Left cardiac atrium (tissue), 4 donors: Measurements from ENCODE around the gene TP53TG3E. TPM values are rescaled to one million over a fixed set of nuclear protein-coding genes. Genes with fewer than 3 reads are reported as not detected.
"Not testable (repeated sequence)": the region's sequence is repeated elsewhere in the genome, so short reads cannot be mapped to it uniquely, and the experiment has no call there.

Experiments used
- ATAC-seq, 2 donors: fragments of 200-7000 bp; cut with Tn5 transposase; one replicate each; pipeline ENCODE4 v1.9.1; 2020; ENCODE audit warnings: mild to moderate bottlenecking in 2 of 2, moderate library complexity in 2 of 2
- DNase-seq: peaks from one replicate; pipeline ENCODE4 v3.0.0-alpha.2; 2020
- intact Hi-C, 2 donors: fragments of 100-400 bp; cut with DNase I; formaldehyde crosslinking; loops; one replicate each; pipeline versions ENCODE4 v1.14.1 to v1.15.1; 2022 to 2023
- long read RNA-seq: library from polyadenylated mRNA; unstranded; transcript quantifications from one replicate; pipeline ENCODE4 v2.0.0, GENCODE V29; 2021
- total RNA-seq, 2 donors: library from RNA; stranded (reverse); fragmentation: NEBNext Ultra II Directional; extraction: Animal tissue kit (Norgen Biotek cat#: 25700); gene quantifications; one replicate each; pipeline ENCODE4 v1.2.1, GENCODE V29; 2021
- donor health status: DM: no; HTN: yes; CAD: no.
- donor health status: DM: no; HTN: yes; CAD: no; lungs with severe emphysema.
- donor health status: DM: yes; HTN: yes; CAD: no.
- donor health status: Dilated cardiomyopathy.

TP53TG3E gene
- total RNA-seq = under 1 TPM in 1 of 2 donors, not detected in 1; 0.16 TPM
- long read RNA-seq = 0 reads

DNA sequence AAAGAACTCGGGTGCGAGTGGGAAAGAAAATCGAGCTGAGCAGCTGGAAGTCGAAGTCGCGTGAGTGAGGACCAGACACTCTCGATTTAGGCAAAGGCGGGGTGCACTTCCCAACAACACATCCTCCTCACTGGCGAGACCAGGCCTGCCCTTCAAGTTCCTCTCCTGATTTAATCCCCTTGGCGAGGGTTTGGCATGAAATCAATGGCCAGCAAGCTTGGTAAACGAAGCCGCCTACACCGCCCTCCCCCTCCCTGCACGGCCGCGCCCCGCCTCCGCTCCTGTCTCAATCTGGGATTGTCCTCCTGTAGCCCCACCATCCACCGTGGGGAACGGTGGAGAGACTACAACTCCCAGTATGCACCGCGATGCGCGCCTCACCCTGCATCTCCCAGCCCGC, at the start of gene TP53TG3E:
TP53TG3E (plus strand) TSS at position 301 of the 400 bp plus-strand sequence; CDS start at position 369, 68 bp downstream.
- ATAC-seq, intact Hi-C loops, DNase-seq: not testable (repeated sequence)

- ATAC-seq, intact Hi-C loops: not testable (repeated sequence)
- peak; percentile 76 for DNase-seq
These were observed 32.3 kb downstream of the TP53TG3E start for GRCh38 chr16:33336226-33337012.

DNA sequence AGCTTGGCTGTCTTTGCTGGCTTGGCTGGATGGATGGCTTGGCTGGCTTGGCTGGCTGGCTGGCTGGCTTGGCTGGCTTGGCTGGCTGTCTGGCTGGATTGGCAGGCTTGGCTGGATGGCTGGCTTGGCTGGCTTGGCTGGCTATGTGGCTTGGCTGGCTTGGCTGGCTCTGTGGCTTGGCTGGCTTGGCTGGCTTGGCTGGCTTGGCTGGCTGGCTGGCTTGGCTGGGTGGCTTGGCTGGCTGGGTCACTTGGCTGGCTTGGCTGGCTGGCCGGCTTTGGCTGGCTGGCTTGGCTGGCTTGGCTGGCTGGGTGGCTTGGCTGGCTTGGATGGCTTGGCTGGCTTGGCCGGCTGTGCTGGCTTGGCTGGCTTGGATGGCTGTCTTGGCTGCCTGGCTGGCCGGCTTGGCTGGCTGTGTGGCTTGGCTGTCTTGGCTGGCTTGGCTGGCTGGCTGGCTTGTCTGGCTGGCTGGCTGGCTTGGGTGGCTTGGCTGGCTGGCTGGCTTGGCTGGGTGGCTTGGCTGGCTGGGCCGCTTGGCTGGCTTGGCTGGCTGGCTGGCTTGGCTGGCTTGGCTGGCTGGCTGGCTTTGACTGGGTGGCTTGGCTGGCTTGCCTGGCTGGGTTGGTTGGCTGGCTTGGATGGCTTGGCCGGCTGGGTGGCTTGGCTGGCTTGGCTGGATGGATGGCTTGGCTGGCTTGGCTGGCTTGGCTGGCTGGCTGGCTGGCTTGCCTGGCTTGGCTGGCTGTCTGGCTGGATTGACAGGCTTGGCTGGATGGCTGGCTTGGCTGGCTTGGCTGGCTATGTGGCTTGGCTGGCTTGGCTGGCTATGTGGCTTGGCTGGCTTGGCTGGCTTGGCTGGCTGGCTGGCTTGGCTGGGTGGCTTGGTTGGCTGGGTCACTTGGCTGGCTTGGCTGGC, 33.8 kb downstream of the TP53TG3E start:
- peak; percentile 70 for DNase-seq
- intact Hi-C loops, ATAC-seq: not testable (repeated sequence)

DNA sequence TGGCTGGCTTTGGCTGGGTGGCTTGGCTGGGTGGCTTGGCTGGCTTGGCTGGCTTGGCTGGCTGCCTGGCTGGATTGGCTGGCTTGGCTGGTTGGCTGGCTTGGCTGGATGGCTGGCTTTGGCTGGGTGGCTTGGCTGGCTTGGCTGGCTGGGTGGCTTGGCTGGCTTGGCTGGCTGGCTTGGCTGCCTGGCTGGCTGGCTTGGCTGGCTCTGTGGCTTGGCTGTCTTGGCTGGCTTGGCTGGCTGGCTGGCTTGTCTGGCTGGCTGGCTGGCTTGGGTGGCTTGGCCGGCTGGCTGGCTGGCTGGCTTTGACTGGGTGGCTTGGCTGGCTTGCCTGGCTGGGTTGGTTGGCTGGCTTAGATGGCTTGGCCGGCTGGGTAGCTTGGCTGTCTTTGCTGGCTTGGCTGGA, 34.4 kb downstream of the TP53TG3E start:
- ATAC-seq, intact Hi-C loops: not testable (repeated sequence)
- DNase-seq = peak; percentile 36

DNA sequence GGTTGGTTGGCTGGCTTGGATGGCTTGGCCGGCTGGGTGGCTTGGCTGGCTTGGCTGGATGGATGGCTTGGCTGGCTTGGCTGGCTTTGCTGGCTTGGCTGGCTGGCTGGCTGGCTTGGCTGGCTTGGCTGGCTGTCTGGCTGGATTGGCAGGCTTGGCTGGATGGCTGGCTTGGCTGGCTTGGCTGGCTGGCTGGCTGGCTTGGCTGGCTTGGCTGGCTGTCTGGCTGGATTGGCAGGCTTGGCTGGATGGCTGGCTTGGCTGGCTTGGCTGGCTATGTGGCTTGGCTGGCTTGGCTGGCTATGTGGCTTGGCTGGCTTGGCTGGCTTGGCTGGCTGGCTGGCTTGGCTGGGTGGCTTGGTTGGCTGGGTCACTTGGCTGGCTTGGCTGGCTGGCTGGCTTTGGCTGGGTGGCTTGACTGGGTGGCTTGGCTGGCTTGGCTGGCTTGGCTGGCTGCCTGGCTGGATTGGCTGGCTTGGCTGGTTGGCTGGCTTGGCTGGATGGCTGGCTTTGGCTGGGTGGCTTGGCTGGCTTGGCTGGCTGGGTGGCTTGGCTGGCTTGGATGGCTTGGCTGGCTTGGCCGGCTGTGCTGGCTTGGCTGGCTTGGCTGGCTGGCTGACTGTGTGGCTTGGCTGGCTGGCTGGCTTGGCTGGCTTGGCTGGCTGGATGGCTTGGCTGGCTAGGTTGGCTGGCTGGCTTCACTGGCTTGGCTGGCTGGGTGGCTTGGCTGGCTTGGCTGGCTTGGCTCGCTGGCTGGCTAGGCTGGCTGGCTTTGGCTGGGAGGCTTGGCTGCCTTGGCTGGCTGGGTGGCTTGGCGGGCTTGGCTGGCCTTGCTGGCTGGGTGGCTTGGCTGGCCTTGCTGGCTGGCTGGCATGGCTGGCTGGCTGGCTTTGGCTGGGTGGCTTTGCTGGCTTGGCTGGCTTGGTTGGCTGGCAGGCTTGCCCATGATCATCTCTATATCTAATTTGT, 35.3 kb downstream of the TP53TG3E start:
- peak; percentile 71 for DNase-seq
- intact Hi-C loops = not testable (repeated sequence)
- ATAC-seq = peak in 1 of 2 donors; percentile 77

Other genes with a start within 250 kb of the TP53TG3E start
- not detected for gene TP53TG3C, start 110.1 kb upstream of the TP53TG3E start, total RNA-seq
- gene TP53TG3B, start 56.5 kb downstream of the TP53TG3E start, total RNA-seq = not detected
- gene TP53TG3F, start 155.3 kb downstream of the TP53TG3E start, total RNA-seq = not detected